WTC11 (cell line): ENCODE results near the gene USH1C. TPM values are rescaled to one million over a fixed set of nuclear protein-coding genes. Genes with fewer than 3 reads are reported as not detected.

Experiments
- ATAC-seq: fragments of 200-7000 bp; cut with Tn5 transposase; 2 replicates; pipeline ENCODE4 v1.10.0; 2021; ENCODE audit warnings: mild to moderate bottlenecking, moderate library complexity
- CTCF ChIA-PET: fragments of 300-600 bp; sonication (Branson Sonifier 250); formaldehyde crosslinking; loops from one replicate; lab custom pipeline; 2021; ENCODE audit warnings: antibody characterized with exemption; lab: Charles Lee
- POLR2A ChIA-PET: fragments of 350-600 bp; sonication (Branson Sonifier 250); formaldehyde crosslinking; loops from one replicate; lab custom pipeline; 2021; ENCODE audit warnings: antibody characterized with exemption; lab: Charles Lee
- DNase-seq: peaks from one replicate; pipeline ENCODE4 v3.0.0; 2021; ENCODE audit warnings: low spot score
- H3K27ac Mint-ChIP-seq: 2 replicates; pipeline ENCODE4 v1.8.0; 2021; ENCODE audit warnings: mixed read lengths
- H3K27me3 Mint-ChIP-seq: 2 replicates; pipeline ENCODE4 v1.8.0; 2021; ENCODE audit warnings: low read depth, mild to moderate bottlenecking, moderate library complexity, mixed read lengths
- H3K36me3 Mint-ChIP-seq: 2 replicates; pipeline ENCODE4 v1.8.0; 2021; ENCODE audit warnings: mixed read lengths
- H3K4me1 Mint-ChIP-seq: 2 replicates; pipeline ENCODE4 v1.8.0; 2022; ENCODE audit warnings: mixed read lengths
- H3K4me3 Mint-ChIP-seq: 2 replicates; pipeline ENCODE4 v1.8.0; 2021; ENCODE audit warnings: mild to moderate bottlenecking, moderate library complexity, mixed read lengths
- H3K9me3 Mint-ChIP-seq: 2 replicates; pipeline ENCODE4 v1.8.0; 2021; ENCODE audit warnings: mixed read lengths
- ATF2 ChIP-seq: sonication (generic); formaldehyde crosslinking; IDR thresholded peaks from 2 replicates; pipeline ENCODE4 v1.8.1; 2022; ENCODE audit warnings: low read depth, missing genetic modification reagents, borderline replicate concordance
- CDX4 ChIP-seq: fragments of 250-450 bp; sonication (Bioruptor Pico); IDR thresholded peaks from 2 replicates; pipeline ENCODE4 v1.9.0; 2021; ENCODE audit warnings: moderate library complexity, mild to moderate bottlenecking, inconsistent platforms, borderline replicate concordance
- CREB1 ChIP-seq: sonication (generic); formaldehyde crosslinking; IDR thresholded peaks from 2 replicates; pipeline ENCODE4 v1.8.0; 2023; ENCODE audit warnings: mild to moderate bottlenecking, missing genetic modification reagents
- ERG ChIP-seq: fragments of 250-450 bp; sonication (Bioruptor Pico); IDR thresholded peaks from 2 replicates; pipeline ENCODE4 v1.8.0; 2021; ENCODE audit warnings: mild to moderate bottlenecking
- ESRRA ChIP-seq: sonication (generic); formaldehyde crosslinking; IDR thresholded peaks from 2 replicates; pipeline ENCODE4 v1.8.1; 2022; ENCODE audit warnings: mild to moderate bottlenecking, missing genetic modification reagents, borderline replicate concordance
- GRHL2 ChIP-seq: fragments of 250-450 bp; sonication (Bioruptor Pico); IDR thresholded peaks from 2 replicates; pipeline ENCODE4 v1.8.0; 2022; ENCODE audit warnings: mild to moderate bottlenecking, moderate library complexity; ENCODE audit not compliant: insufficient replicate concordance, severe bottlenecking
- GTF2I ChIP-seq: fragments of 250-450 bp; sonication (Bioruptor Pico); conservative IDR thresholded peaks from 2 replicates; pipeline ENCODE4 v1.4.0; 2021; ENCODE audit warnings: mild to moderate bottlenecking
- MLX ChIP-seq: sonication (generic); formaldehyde crosslinking; IDR thresholded peaks from 2 replicates; pipeline ENCODE4 v1.8.1; 2023; ENCODE audit warnings: mild to moderate bottlenecking, missing genetic modification reagents, moderate library complexity
- MYBL2 ChIP-seq: sonication (generic); formaldehyde crosslinking; IDR thresholded peaks from 2 replicates; pipeline ENCODE4 v1.8.1; 2023; ENCODE audit warnings: mild to moderate bottlenecking, moderate library complexity, missing genetic modification reagents
- NFYB ChIP-seq: sonication (generic); formaldehyde crosslinking; conservative IDR thresholded peaks from 2 replicates; pipeline ENCODE4 v1.8.0; 2022; ENCODE audit warnings: low read depth, missing genetic modification reagents
- RORB ChIP-seq: fragments of 250-450 bp; sonication (Bioruptor Pico); IDR thresholded peaks from 2 replicates; pipeline ENCODE4 v1.9.0; 2021; ENCODE audit warnings: mild to moderate bottlenecking
- SMAD4 ChIP-seq: sonication (generic); formaldehyde crosslinking; IDR thresholded peaks from 2 replicates; pipeline ENCODE4 v1.8.0; 2022; ENCODE audit warnings: mild to moderate bottlenecking, missing genetic modification reagents
- STAT6 ChIP-seq: sonication (generic); formaldehyde crosslinking; conservative IDR thresholded peaks from 2 replicates; pipeline ENCODE4 v1.8.1; 2023; ENCODE audit warnings: mild to moderate bottlenecking, low read depth, missing genetic modification reagents, moderate library complexity
- TEAD1 ChIP-seq: sonication (generic); formaldehyde crosslinking; IDR thresholded peaks from 2 replicates; pipeline ENCODE4 v1.8.0; 2022; ENCODE audit warnings: mild to moderate bottlenecking, missing genetic modification reagents
- TEAD4 ChIP-seq: sonication (generic); formaldehyde crosslinking; IDR thresholded peaks from 2 replicates; pipeline ENCODE4 v1.8.0; 2022; ENCODE audit warnings: mild to moderate bottlenecking, missing genetic modification reagents
- TP53 ChIP-seq: sonication (generic); formaldehyde crosslinking; IDR thresholded peaks from 2 replicates; pipeline ENCODE4 v1.8.1; 2023; ENCODE audit warnings: mild to moderate bottlenecking, missing genetic modification reagents
- ZBTB21 ChIP-seq: sonication (generic); formaldehyde crosslinking; IDR thresholded peaks from 2 replicates; pipeline ENCODE4 v1.8.1; 2023; ENCODE audit warnings: mild to moderate bottlenecking, missing genetic modification reagents, borderline replicate concordance
- ZNF138 ChIP-seq: sonication (generic); formaldehyde crosslinking; conservative IDR thresholded peaks from 2 replicates; pipeline ENCODE4 v1.8.1; 2022; ENCODE audit warnings: mild to moderate bottlenecking, moderate library complexity, missing genetic modification reagents
- ZNF263 ChIP-seq: sonication (generic); formaldehyde crosslinking; IDR thresholded peaks from 2 replicates; pipeline ENCODE4 v1.8.1; 2022; ENCODE audit warnings: low read depth, mild to moderate bottlenecking, moderate library complexity, missing genetic modification reagents
- ZNF423 ChIP-seq: fragments of 250-450 bp; sonication (Bioruptor Pico); IDR thresholded peaks from 2 replicates; pipeline ENCODE4 v2.1.2; 2022; ENCODE audit warnings: mild to moderate bottlenecking, moderate library complexity
- total RNA-seq: library from RNA; stranded (reverse); gene quantifications from 3 replicates; pipeline ENCODE4 v1.2.3, GENCODE V29; 2021
- TF ChIP-seq, protein P1 (sequence below): fragments of 250-450 bp; sonication (Bioruptor Pico); IDR thresholded peaks from 2 replicates; pipeline ENCODE4 v1.9.0; 2021; ENCODE audit warnings: mild to moderate bottlenecking

Gene USH1C
- total RNA-seq, 1 experiment from 2014 or later, result 3.9 TPM

- H3K4me1 Mint-ChIP-seq, result peaks cover 10% of the 10 kb centered on the region
- DNase-seq, result no peak
- no peak for ATAC-seq
- no peaks in the 10 kb centered on the region for H3K27me3 Mint-ChIP-seq
- TF ChIP-seq NFYB (CRISPR knock-in tag) (no peak), RORB (CRISPR knock-in tag) (no peak), ERG (CRISPR knock-in tag) (no peak), SMAD4 (CRISPR knock-in tag) (no peak), ESRRA (CRISPR knock-in tag) (no peak), GRHL2 (no peak), ZNF263 (CRISPR knock-in tag) (no peak), STAT6 (CRISPR knock-in tag) (no peak), ZBTB21 (CRISPR knock-in tag) (no peak), GTF2I (CRISPR knock-in tag) (no peak), CDX4 (CRISPR knock-in tag) (no peak), MYBL2 (no peak), CREB1 (CRISPR knock-in tag) (no peak), ZNF138 (CRISPR knock-in tag) (no peak), TEAD1 (no peak), TEAD4 (CRISPR knock-in tag) (no peak), MLX (no peak)
- TF ChIP-seq, protein P1, sequence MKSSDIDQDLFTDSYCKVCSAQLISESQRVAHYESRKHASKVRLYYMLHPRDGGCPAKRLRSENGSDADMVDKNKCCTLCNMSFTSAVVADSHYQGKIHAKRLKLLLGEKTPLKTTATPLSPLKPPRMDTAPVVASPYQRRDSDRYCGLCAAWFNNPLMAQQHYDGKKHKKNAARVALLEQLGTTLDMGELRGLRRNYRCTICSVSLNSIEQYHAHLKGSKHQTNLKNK, result no peak
- ChIA-PET POLR2A (no interaction called here), CTCF (no interaction called here)
- no peaks in the 10 kb centered on the region for H3K36me3 Mint-ChIP-seq
- no peaks in the 10 kb centered on the region for H3K9me3 Mint-ChIP-seq
- no peak overlapping the region for H3K27ac Mint-ChIP-seq
- H3K4me3 Mint-ChIP-seq, result no peak overlapping the region
These were observed 81.3 kb downstream of the USH1C start for GRCh38 chr11:17462940-17463339.

GRCh38 chr11:17460406-17460805, 83.8 kb downstream of the USH1C start:
- Mint-ChIP-seq H3K4me3 (no peak overlapping the region), H3K36me3 (no peaks in the 10 kb centered on the region), H3K27me3 (no peaks in the 10 kb centered on the region), H3K27ac (no peak overlapping the region), H3K4me1 (peaks cover 21% of the 10 kb centered on the region), H3K9me3 (no peaks in the 10 kb centered on the region)
- ATAC-seq (no peak), DNase-seq (no peak)
- POLR2A ChIA-PET, result no interaction called here
- CTCF ChIA-PET, result interaction anchor here (1.1 kb wide), 1 partner anchor 68 kb away, joined by 4 read pairs; no protein-coding TSS in a partner anchor
- TF ChIP-seq TEAD1 (no peak), ZNF423 (no peak), ATF2 (CRISPR knock-in tag) (no peak), TP53 (no peak)
